Common myeloid progenitor, CD34-positive (primary cell): ENCODE results near the gene RAPGEF4.

Experiments used
- CTCF ChIA-PET: fragments of 350-600 bp; sonication (Branson Sonifier 250); formaldehyde crosslinking; loops from one replicate; lab custom pipeline; 2021; ENCODE audit warnings: antibody characterized with exemption; lab: Charles Lee
- POLR2A ChIA-PET: fragments of 350-600 bp; sonication (Branson Sonifier 250); formaldehyde crosslinking; loops from one replicate; lab custom pipeline; 2021; ENCODE audit warnings: antibody characterized with exemption; lab: Charles Lee
- DNase-seq, 3 donors: peaks; one replicate each; pipeline versions ENCODE4 v3.0.0 to v3.0.0-alpha.2; 2013
- H3K27ac ChIP-seq, 2 experiments: 1 replicate in 1 of 2; 2 replicates in 1 of 2; pipeline ENCODE4 v1.7.0; 2013; ENCODE audit warnings: inconsistent platforms in 2 of 2, low read length in 2 of 2, mild to moderate bottlenecking in 2 of 2, low read depth in 1 of 2, moderate library complexity in 1 of 2; ENCODE audit not compliant: severe bottlenecking in 2 of 2, insufficient read depth in 1 of 2, poor library complexity in 1 of 2
- H3K27me3 ChIP-seq, 5 experiments: replicated peaks in 2 of 5; 1 replicate in 3 of 5; 2 replicates in 2 of 5; pipeline versions ENCODE4 v1.6.1 to v1.7.0; 2013; ENCODE audit warnings: low read length in 4 of 5, mild to moderate bottlenecking in 2 of 5, moderate library complexity in 2 of 5, inconsistent platforms in 1 of 5; ENCODE audit not compliant: insufficient read depth in 5 of 5, control insufficient read depth in 4 of 5
- H3K36me3 ChIP-seq, 4 experiments: 1 replicate in 2 of 4; 2 replicates in 2 of 4; pipeline versions ENCODE4 v1.6.1 to v1.7.0; 2013; ENCODE audit warnings: low read length in 3 of 4, control low read depth in 1 of 4, mild to moderate bottlenecking in 1 of 4; ENCODE audit not compliant: control insufficient read depth in 4 of 4, insufficient read depth in 4 of 4
- H3K4me1 ChIP-seq, 4 experiments: 1 replicate in 3 of 4; 2 replicates in 1 of 4; pipeline versions ENCODE4 v1.6.1 to v1.7.1; 2013; ENCODE audit warnings: low read length in 3 of 4, mild to moderate bottlenecking in 3 of 4, control low read depth in 1 of 4, inconsistent platforms in 1 of 4, moderate library complexity in 1 of 4; ENCODE audit not compliant: control insufficient read depth in 4 of 4, insufficient read depth in 4 of 4; ENCODE audit errors: control extremely low read depth in 1 of 4
- H3K4me3 ChIP-seq, 7 experiments: 1 replicate in 4 of 7; 2 replicates in 3 of 7; pipeline versions ENCODE4 v1.5.1 to v1.7.0; 2013; ENCODE audit warnings: mild to moderate bottlenecking in 7 of 7, low read length in 6 of 7, moderate library complexity in 6 of 7, inconsistent platforms in 2 of 7, low read depth in 2 of 7, control low read depth in 1 of 7; ENCODE audit not compliant: insufficient read depth in 4 of 7, control insufficient read depth in 1 of 7; ENCODE audit errors: extremely low read depth in 1 of 7
- H3K9me3 ChIP-seq, 5 experiments: 1 replicate in 4 of 5; 2 replicates in 1 of 5; pipeline versions ENCODE4 v1.6.1 to v1.7.1; 2013; ENCODE audit warnings: low read length in 4 of 5, mild to moderate bottlenecking in 2 of 5, inconsistent platforms in 1 of 5, low read depth in 1 of 5, moderate library complexity in 1 of 5; ENCODE audit not compliant: control insufficient read depth in 4 of 5, insufficient read depth in 2 of 5; ENCODE audit errors: control extremely low read depth in 1 of 5
- WGBS: methylation state at CpG from one replicate; pipeline ENCODE4 v1.1.5; 2013; ENCODE audit not compliant: insufficient coverage; 5-methylcytosine and 5-hydroxymethylcytosine counted together

Gene RAPGEF4

DNA sequence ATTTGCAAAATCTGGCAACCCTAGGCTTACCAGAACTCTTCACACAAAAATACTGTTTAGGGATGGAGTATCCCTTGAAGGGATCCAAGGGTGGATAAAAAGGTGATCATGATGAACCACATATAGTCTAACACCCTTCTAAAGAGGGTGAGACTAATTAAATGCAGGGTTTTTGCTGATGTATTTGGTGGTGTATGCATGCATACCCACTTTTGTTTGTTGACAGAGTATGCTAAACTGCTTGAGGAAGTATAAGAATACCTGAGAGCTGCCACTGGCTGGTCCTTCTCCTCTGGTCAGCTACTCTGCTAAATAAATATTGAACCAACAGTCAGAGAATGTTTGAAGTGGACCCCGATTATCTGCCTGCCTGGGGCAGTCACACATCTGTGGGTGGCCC, 34.2 kb downstream of the RAPGEF4 start:
- CTCF ChIA-PET = no interaction called here

GRCh38 chr2:172770887-172771286, 35.2 kb downstream of the RAPGEF4 start:
- Histone ChIP-seq H3K9me3 (peaks cover 0 to 4% (median 0%) of the 10 kb centered on the region in 5 experiments), H3K36me3 (no peaks in the 10 kb centered on the region), H3K4me3 (no peak overlapping the region), H3K27me3 (no peaks in the 10 kb centered on the region), H3K4me1 (no peaks in the 10 kb centered on the region), H3K27ac (no peak overlapping the region)
- CTCF ChIA-PET = interaction anchor here (0.6 to 1.0 kb wide), 2 partner anchors 14 to 979 kb away, joined by 3 read pairs; no protein-coding TSS in a partner anchor
- POLR2A ChIA-PET = no interaction called here
- no peak for DNase-seq

More for the DNA sequence above, 34.2 kb downstream of the RAPGEF4 start:
- H3K9me3 ChIP-seq = peaks cover 0 to 2% (median 0%) of the 10 kb centered on the region in 5 experiments
- H3K36me3 ChIP-seq = no peaks in the 10 kb centered on the region
- no peak overlapping the region for H3K4me3 ChIP-seq
- POLR2A ChIA-PET = no interaction called here
- H3K4me1 ChIP-seq = no peaks in the 10 kb centered on the region
- WGBS = 100% methylated on average over 1 of the region's 1 CpG
- no peaks in the 10 kb centered on the region for H3K27me3 ChIP-seq
- H3K27ac ChIP-seq = no peak overlapping the region
- DNase-seq = no peak

GRCh38 chr2:172772633-172773032, 37.0 kb downstream of the RAPGEF4 start:
- DNase-seq = no peak
- CTCF ChIA-PET = no interaction called here

GRCh38 chr2:172774302-172774701, 38.7 kb downstream of the RAPGEF4 start:
- ChIA-PET CTCF (interaction anchor here (1.4 kb wide), 1 partner anchor 20 kb away, joined by 3 read pairs; no protein-coding TSS in a partner anchor), POLR2A (no interaction called here)
- Histone ChIP-seq H3K4me1 (no peaks in the 10 kb centered on the region), H3K4me3 (no peak overlapping the region), H3K36me3 (no peaks in the 10 kb centered on the region), H3K27me3 (no peaks in the 10 kb centered on the region), H3K27ac (no peak overlapping the region), H3K9me3 (peaks cover 0 to 10% (median 0%) of the 10 kb centered on the region in 5 experiments)
- DNase-seq = no peak

More at GRCh38 chr2:172772633-172773032, 37.0 kb downstream of the RAPGEF4 start:
- 93% methylated on average over 1 of the region's 5 CpGs for WGBS
- Histone ChIP-seq H3K9me3 (peaks cover 0 to 10% (median 0%) of the 10 kb centered on the region in 5 experiments), H3K4me1 (no peaks in the 10 kb centered on the region), H3K27ac (no peak overlapping the region), H3K4me3 (no peak overlapping the region), H3K36me3 (no peaks in the 10 kb centered on the region), H3K27me3 (no peaks in the 10 kb centered on the region)
- POLR2A ChIA-PET = no interaction called here

GRCh38 chr2:172775319-172775718, 39.7 kb downstream of the RAPGEF4 start:
- no CpG with 5 or more reads among the region's 1 CpG for WGBS
- Histone ChIP-seq H3K4me1 (no peaks in the 10 kb centered on the region), H3K4me3 (no peak overlapping the region), H3K9me3 (peaks cover 0 to 10% (median 0%) of the 10 kb centered on the region in 5 experiments), H3K27ac (no peak overlapping the region), H3K27me3 (no peaks in the 10 kb centered on the region), H3K36me3 (no peaks in the 10 kb centered on the region)
- ChIA-PET CTCF (interaction anchor here (1.4 kb wide), 1 partner anchor 21 kb away, joined by 3 read pairs; no protein-coding TSS in a partner anchor), POLR2A (no interaction called here)
- DNase-seq = no peak

- Histone ChIP-seq H3K27me3 (peaks cover 0 to 5% (median 0%) of the 10 kb centered on the region in 5 experiments), H3K9me3 (peaks cover 0 to 10% (median 0%) of the 10 kb centered on the region in 5 experiments), H3K36me3 (no peaks in the 10 kb centered on the region), H3K4me3 (no peak overlapping the region), H3K27ac (no peak overlapping the region), H3K4me1 (no peaks in the 10 kb centered on the region)
- no peak for DNase-seq
- WGBS = 92% methylated on average over 2 of the region's 3 CpGs
- ChIA-PET POLR2A (no interaction called here), CTCF (no interaction called here)
These were observed 41.8 kb downstream of the RAPGEF4 start for GRCh38 chr2:172777431-172777830.

GRCh38 chr2:172782506-172783164, 47.0 kb downstream of the RAPGEF4 start:
- peaks cover 0 to 8% (median 3%) of the 10 kb centered on the region in 5 experiments for H3K27me3 ChIP-seq
- ChIA-PET POLR2A (no interaction called here), CTCF (no interaction called here)
- H3K36me3 ChIP-seq = no peaks in the 10 kb centered on the region
- peaks cover 0 to under 1% (median 0%) of the 10 kb centered on the region in 5 experiments for H3K9me3 ChIP-seq
- no peak overlapping the region for H3K27ac ChIP-seq
- H3K4me3 ChIP-seq = no peak overlapping the region
- DNase-seq = no peak
- peaks cover 0 to 8% (median 3%) of the 10 kb centered on the region in 4 experiments for H3K4me1 ChIP-seq
- 98% methylated on average over 5 of the region's 6 CpGs for WGBS
